SK-N-SH treated with all-trans-retinoic acid at 6 μM for 48 hours (cell line): Measurements from ENCODE around the gene AFDN.

Source experiments
- ATAC-seq: fragments of 200-7000 bp; cut with Tn5 transposase; 3 replicates; pipeline ENCODE4 v1.9.1; 2020; ENCODE audit warnings: mild to moderate bottlenecking, moderate library complexity
- ARNTL ChIP-seq: fragments of 450-650 bp; formaldehyde crosslinking; IDR thresholded peaks from 2 replicates; pipeline ENCODE4 v1.5.0; 2020; ENCODE audit warnings: low read depth, mild to moderate bottlenecking, moderate library complexity, borderline replicate concordance
- BACH2 ChIP-seq: fragments of 250-450 bp; sonication (Bioruptor Pico); IDR thresholded peaks from 2 replicates; pipeline ENCODE4 v1.9.0; 2021; ENCODE audit warnings: mild to moderate bottlenecking, borderline replicate concordance
- CSDC2 ChIP-seq: fragments of 250-450 bp; sonication (Bioruptor Pico); IDR thresholded peaks from 2 replicates; pipeline ENCODE4 v1.5.0; 2020; ENCODE audit warnings: mild to moderate bottlenecking, moderate library complexity
- CSRNP3 ChIP-seq: fragments of 250-450 bp; sonication (Bioruptor Pico); IDR thresholded peaks from 2 replicates; pipeline ENCODE4 v1.5.1; 2021; ENCODE audit warnings: mild to moderate bottlenecking, moderate library complexity
- ESRRG ChIP-seq: fragments of 250-450 bp; sonication (Bioruptor Pico); IDR thresholded peaks from 2 replicates; pipeline ENCODE4 v1.6.1; 2021; ENCODE audit warnings: mild to moderate bottlenecking
- GLIS3 ChIP-seq: fragments of 250-450 bp; sonication (Bioruptor Pico); IDR thresholded peaks from 2 replicates; pipeline ENCODE4 v1.5.0; 2020; ENCODE audit warnings: mild to moderate bottlenecking, moderate library complexity
- ISL1 ChIP-seq: fragments of 250-450 bp; sonication (Bioruptor Pico); IDR thresholded peaks from 2 replicates; pipeline ENCODE4 v2.1.2; 2022; ENCODE audit warnings: mild to moderate bottlenecking, moderate library complexity
- OSR1 ChIP-seq: fragments of 250-450 bp; sonication (Bioruptor Pico); IDR thresholded peaks from 2 replicates; pipeline ENCODE4 v1.8.0; 2022; ENCODE audit warnings: moderate library complexity, mild to moderate bottlenecking, inconsistent platforms
- PATZ1 ChIP-seq: fragments of 250-450 bp; sonication (Bioruptor Pico); IDR thresholded peaks from 2 replicates; pipeline ENCODE4 v1.8.0; 2020; ENCODE audit warnings: mild to moderate bottlenecking, moderate library complexity, borderline replicate concordance
- POU6F1 ChIP-seq: fragments of 250-450 bp; sonication (Bioruptor Pico); IDR thresholded peaks from 2 replicates; pipeline ENCODE4 v1.8.0; 2021; ENCODE audit warnings: low read depth, mild to moderate bottlenecking, moderate library complexity, borderline replicate concordance
- PPARA ChIP-seq: fragments of 250-450 bp; sonication (Bioruptor Pico); IDR thresholded peaks from 2 replicates; pipeline ENCODE4 v1.5.0; 2020; ENCODE audit warnings: mild to moderate bottlenecking, borderline replicate concordance
- RARB ChIP-seq: fragments of 250-450 bp; sonication (Bioruptor Pico); IDR thresholded peaks from 2 replicates; pipeline ENCODE4 v1.8.0; 2021; ENCODE audit warnings: mild to moderate bottlenecking, moderate library complexity
- SNAI2 ChIP-seq: fragments of 250-450 bp; sonication (Bioruptor Pico); IDR thresholded peaks from 2 replicates; pipeline ENCODE4 v1.5.0; 2020; ENCODE audit warnings: mild to moderate bottlenecking, moderate library complexity
- TCF4 ChIP-seq: fragments of 250-450 bp; sonication (Bioruptor Pico); IDR thresholded peaks from 2 replicates; pipeline ENCODE4 v1.8.0; 2021; ENCODE audit warnings: mild to moderate bottlenecking, moderate library complexity, borderline replicate concordance
- TOX ChIP-seq: fragments of 250-450 bp; sonication (Bioruptor Pico); IDR thresholded peaks from 2 replicates; pipeline ENCODE4 v1.8.0; 2021; ENCODE audit warnings: mild to moderate bottlenecking, moderate library complexity, borderline replicate concordance
- ZC3H10 ChIP-seq: fragments of 250-450 bp; sonication (Bioruptor Pico); IDR thresholded peaks from 2 replicates; pipeline ENCODE4 v1.5.1; 2021; ENCODE audit warnings: mild to moderate bottlenecking, moderate library complexity
- ZFP30 ChIP-seq: fragments of 450-650 bp; formaldehyde crosslinking; IDR thresholded peaks from 2 replicates; pipeline ENCODE4 v1.5.0; 2022; ENCODE audit warnings: mild to moderate bottlenecking, moderate library complexity
- ZNF565 ChIP-seq: fragments of 450-650 bp; formaldehyde crosslinking; conservative IDR thresholded peaks from 2 replicates; pipeline ENCODE4 v1.5.0; 2020; ENCODE audit warnings: low read depth, mild to moderate bottlenecking, moderate library complexity
- ZNF8 ChIP-seq: fragments of 450-650 bp; formaldehyde crosslinking; IDR thresholded peaks from 2 replicates; pipeline ENCODE4 v1.5.0; 2020; ENCODE audit warnings: mild to moderate bottlenecking, moderate library complexity
- TF ChIP-seq, protein P1 (sequence below): fragments of 250-450 bp; sonication (Bioruptor Pico); IDR thresholded peaks from 2 replicates; pipeline ENCODE4 v1.5.0; 2020; ENCODE audit warnings: mild to moderate bottlenecking, moderate library complexity
- TF ChIP-seq, protein P2 (sequence below): fragments of 250-450 bp; sonication (Bioruptor Pico); IDR thresholded peaks from 2 replicates; pipeline ENCODE4 v1.5.1; 2020; ENCODE audit warnings: low read depth, mild to moderate bottlenecking, moderate library complexity

The AFDN gene

DNA sequence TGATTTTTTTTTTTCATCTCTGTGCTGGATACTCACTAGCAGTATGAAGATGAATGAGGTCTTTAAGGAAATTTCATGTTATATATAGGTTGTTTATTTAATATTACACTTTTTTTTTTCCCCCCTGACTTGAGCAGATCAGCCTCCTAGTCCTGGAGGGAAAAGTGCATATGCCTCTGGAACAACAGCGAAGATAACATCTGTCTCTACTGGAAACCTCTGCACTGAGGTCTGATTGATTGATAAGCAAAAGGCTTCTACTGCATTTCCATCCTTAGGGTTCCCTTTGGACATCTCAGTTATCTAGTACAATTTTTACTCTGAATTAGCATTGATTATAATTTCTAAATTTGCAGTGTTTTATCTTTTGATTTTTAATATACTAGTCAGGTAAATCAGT is 121.0 kb downstream of the AFDN start:
- no peak for ATAC-seq
- TF ChIP-seq, protein P1, sequence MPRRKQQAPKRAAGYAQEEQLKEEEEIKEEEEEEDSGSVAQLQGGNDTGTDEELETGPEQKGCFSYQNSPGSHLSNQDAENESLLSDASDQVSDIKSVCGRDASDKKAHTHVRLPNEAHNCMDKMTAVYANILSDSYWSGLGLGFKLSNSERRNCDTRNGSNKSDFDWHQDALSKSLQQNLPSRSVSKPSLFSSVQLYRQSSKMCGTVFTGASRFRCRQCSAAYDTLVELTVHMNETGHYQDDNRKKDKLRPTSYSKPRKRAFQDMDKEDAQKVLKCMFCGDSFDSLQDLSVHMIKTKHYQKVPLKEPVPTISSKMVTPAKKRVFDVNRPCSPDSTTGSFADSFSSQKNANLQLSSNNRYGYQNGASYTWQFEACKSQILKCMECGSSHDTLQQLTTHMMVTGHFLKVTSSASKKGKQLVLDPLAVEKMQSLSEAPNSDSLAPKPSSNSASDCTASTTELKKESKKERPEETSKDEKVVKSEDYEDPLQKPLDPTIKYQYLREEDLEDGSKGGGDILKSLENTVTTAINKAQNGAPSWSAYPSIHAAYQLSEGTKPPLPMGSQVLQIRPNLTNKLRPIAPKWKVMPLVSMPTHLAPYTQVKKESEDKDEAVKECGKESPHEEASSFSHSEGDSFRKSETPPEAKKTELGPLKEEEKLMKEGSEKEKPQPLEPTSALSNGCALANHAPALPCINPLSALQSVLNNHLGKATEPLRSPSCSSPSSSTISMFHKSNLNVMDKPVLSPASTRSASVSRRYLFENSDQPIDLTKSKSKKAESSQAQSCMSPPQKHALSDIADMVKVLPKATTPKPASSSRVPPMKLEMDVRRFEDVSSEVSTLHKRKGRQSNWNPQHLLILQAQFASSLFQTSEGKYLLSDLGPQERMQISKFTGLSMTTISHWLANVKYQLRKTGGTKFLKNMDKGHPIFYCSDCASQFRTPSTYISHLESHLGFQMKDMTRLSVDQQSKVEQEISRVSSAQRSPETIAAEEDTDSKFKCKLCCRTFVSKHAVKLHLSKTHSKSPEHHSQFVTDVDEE (CRISPR knock-in tag): no peak
- no peak for TF ChIP-seq ZNF8
- TF ChIP-seq GLIS3: no peak
- no peak for TF ChIP-seq PATZ1
- no peak for TF ChIP-seq BACH2 (CRISPR knock-in tag)
- no peak for TF ChIP-seq ARNTL
- TF ChIP-seq ZC3H10 (CRISPR knock-in tag): no peak
- no peak for TF ChIP-seq PPARA (CRISPR knock-in tag)
- TF ChIP-seq, protein P2, sequence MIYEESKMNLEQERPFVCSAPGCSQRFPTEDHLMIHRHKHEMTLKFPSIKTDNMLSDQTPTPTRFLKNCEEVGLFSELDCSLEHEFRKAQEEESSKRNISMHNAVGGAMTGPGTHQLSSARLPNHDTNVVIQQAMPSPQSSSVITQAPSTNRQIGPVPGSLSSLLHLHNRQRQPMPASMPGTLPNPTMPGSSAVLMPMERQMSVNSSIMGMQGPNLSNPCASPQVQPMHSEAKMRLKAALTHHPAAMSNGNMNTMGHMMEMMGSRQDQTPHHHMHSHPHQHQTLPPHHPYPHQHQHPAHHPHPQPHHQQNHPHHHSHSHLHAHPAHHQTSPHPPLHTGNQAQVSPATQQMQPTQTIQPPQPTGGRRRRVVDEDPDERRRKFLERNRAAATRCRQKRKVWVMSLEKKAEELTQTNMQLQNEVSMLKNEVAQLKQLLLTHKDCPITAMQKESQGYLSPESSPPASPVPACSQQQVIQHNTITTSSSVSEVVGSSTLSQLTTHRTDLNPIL (CRISPR knock-in tag): no peak
- TF ChIP-seq, all 23 proteins: peak for 0

GRCh38 chr6:167948716-167949115 is 122.0 kb downstream of the AFDN start:
- ATAC-seq: no peak
- TF ChIP-seq ISL1 (CRISPR knock-in tag): no peak
- no peak for TF ChIP-seq ZNF8
- TF ChIP-seq RARB: no peak
- TF ChIP-seq ZNF565 (CRISPR knock-in tag): no peak
- no peak for TF ChIP-seq GLIS3
- no peak for TF ChIP-seq PATZ1
- no peak for TF ChIP-seq ZFP30 (CRISPR knock-in tag)
- no peak for TF ChIP-seq CSRNP3
- TF ChIP-seq ZC3H10 (CRISPR knock-in tag): no peak
- TF ChIP-seq PPARA (CRISPR knock-in tag): no peak
- TF ChIP-seq CSDC2 (CRISPR knock-in tag): no peak
- no peak for TF ChIP-seq SNAI2

GRCh38 chr6:167949121-167949684 is 122.5 kb downstream of the AFDN start:
- ATAC-seq: no peak
- TF ChIP-seq GLIS3 (no peak), POU6F1 (no peak), ZNF8 (no peak), ZFP30 (CRISPR knock-in tag) (no peak), ZC3H10 (CRISPR knock-in tag) (no peak), OSR1 (CRISPR knock-in tag) (no peak), ZNF565 (CRISPR knock-in tag) (no peak), BACH2 (CRISPR knock-in tag) (no peak), CSDC2 (CRISPR knock-in tag) (no peak), ISL1 (CRISPR knock-in tag) (no peak), TCF4 (CRISPR knock-in tag) (no peak), ARNTL (no peak), CSRNP3 (no peak), ESRRG (no peak), TOX (CRISPR knock-in tag) (no peak), SNAI2 (no peak)
- TF ChIP-seq, protein P1 (CRISPR knock-in tag): no peak
- TF ChIP-seq, all 23 proteins: peak for 0
